Measurements from ENCODE around the gene ILF2. TPM values are rescaled to one million over a fixed set of nuclear protein-coding genes. Genes with fewer than 3 reads are reported as not detected.
"Not testable (repeated sequence)": the region's sequence is repeated elsewhere in the genome, so short reads cannot be mapped to it uniquely, and the experiment has no call there.

Gene ILF2
- 100 to 1,000 TPM in 2 of 3 donors, 10 to 100 TPM in 1; 97.6 to 134 (median 110) TPM for total RNA-seq
- total RNA-seq (2013): 131 TPM

- peaks cover 8 to 10% of the 10 kb centered on the region in 2 donors for H3K4me1 Mint-ChIP-seq
- ATAC-seq (peak; percentile 85 to 97 (median 91)), DNase-seq (peak; percentile 93 to 98)
- H3K4me3 Mint-ChIP-seq: no peak within 1 kb of the TSS
- no peaks in the 10 kb centered on the region for H3K27me3 ChIP-seq (ENCODE audit: control insufficient read depth, insufficient read depth, low read length)
- H3K4me1 ChIP-seq (ENCODE audit: control insufficient read depth, insufficient read depth, low read length): peaks cover 20% of the 10 kb centered on the region
- peaks cover 11% of the 10 kb centered on the region for H3K36me3 Mint-ChIP-seq
- TF ChIP-seq CTCF (IDR thresholded peaks at IDR 0.05): peak; percentile 23
- peak within 1 kb of the TSS; percentile 88 for H3K4me3 ChIP-seq (ENCODE audit: low read length)
- no peaks in the 10 kb centered on the region for H3K9me3 ChIP-seq (ENCODE audit: control insufficient read depth, insufficient read depth, low read length)
- peaks cover 36% of the 10 kb centered on the region for H3K36me3 ChIP-seq (ENCODE audit: control insufficient read depth, insufficient read depth, low read length)
- H3K27me3 Mint-ChIP-seq (ENCODE audit: low read depth in 2 of 2): no peaks in the 10 kb centered on the region
- H3K27ac Mint-ChIP-seq: no peak within 1 kb of the TSS
- H3K27ac ChIP-seq (ENCODE audit: low read length): peak within 1 kb of the TSS; percentile 92
- under 1% methylated on average over 34 of the region's 35 CpGs for WGBS (ENCODE audit: insufficient coverage)
- intact Hi-C loops (cut with micrococcal nuclease): loop anchor here (1.0 to 10.0 kb wide), 4 partner anchors 13 to 316 kb away; partner anchors contain the start of genes CHTOP, RAB13, SLC27A3 and SNAPIN
- no peaks in the 10 kb centered on the region for H3K9me3 Mint-ChIP-seq
These were observed at the start of gene ILF2 for GRCh38 chr1:153670859-153671627. ILF2 (minus strand) TSS chr1:153670993; CDS start chr1:153670922, 71 bp downstream.

GRCh38 chr1:153717330-153717729, 46.5 kb upstream of the ILF2 start:
- Mint-ChIP-seq H3K9me3 (no peaks in the 10 kb centered on the region), H3K36me3 (no peaks in the 10 kb centered on the region), H3K4me1 (no peaks in the 10 kb centered on the region), H3K27me3 (ENCODE audit: low read depth in 2 of 2) (peaks cover 0 to 7% of the 10 kb centered on the region in 2 donors), H3K27ac (no peak overlapping the region), H3K4me3 (no peak overlapping the region)
- DNase-seq: no peak
- no peak overlapping the region for H3K27ac ChIP-seq (ENCODE audit: low read length)
- no peaks in the 10 kb centered on the region for H3K36me3 ChIP-seq (ENCODE audit: control insufficient read depth, insufficient read depth, low read length)
- intact Hi-C loops (cut with micrococcal nuclease): no loop called here
- no peaks in the 10 kb centered on the region for H3K9me3 ChIP-seq (ENCODE audit: control insufficient read depth, insufficient read depth, low read length)
- no peak for ATAC-seq
- WGBS (ENCODE audit: insufficient coverage): 60% methylated on average over 3 of the region's 3 CpGs
- TF ChIP-seq CTCF (IDR thresholded peaks at IDR 0.05): no peak
- no peak overlapping the region for H3K4me3 ChIP-seq (ENCODE audit: low read length)
- H3K4me1 ChIP-seq (ENCODE audit: control insufficient read depth, insufficient read depth, low read length): no peaks in the 10 kb centered on the region
- no peaks in the 10 kb centered on the region for H3K27me3 ChIP-seq (ENCODE audit: control insufficient read depth, insufficient read depth, low read length)

GRCh38 chr1:153716211-153716610, 45.4 kb upstream of the ILF2 start:
- H3K4me3 Mint-ChIP-seq; H3K27me3 ChIP-seq (ENCODE audit: control insufficient read depth, insufficient read depth, low read length); intact Hi-C loops (cut with micrococcal nuclease); H3K27ac Mint-ChIP-seq; H3K27ac ChIP-seq (ENCODE audit: low read length); H3K4me3 ChIP-seq (ENCODE audit: low read length); H3K36me3 ChIP-seq (ENCODE audit: control insufficient read depth, insufficient read depth, low read length); H3K9me3 Mint-ChIP-seq; H3K27me3 Mint-ChIP-seq (ENCODE audit: low read depth in 2 of 2); H3K9me3 ChIP-seq (ENCODE audit: control insufficient read depth, insufficient read depth, low read length); DNase-seq; H3K4me1 ChIP-seq (ENCODE audit: control insufficient read depth, insufficient read depth, low read length); H3K36me3 Mint-ChIP-seq; H3K4me1 Mint-ChIP-seq; ATAC-seq: not testable (repeated sequence)
- WGBS (ENCODE audit: insufficient coverage): 100% methylated on average over 2 of the region's 5 CpGs

GRCh38 chr1:153711026-153711425, 40.2 kb upstream of the ILF2 start:
- WGBS (ENCODE audit: insufficient coverage): 74% methylated on average over 7 of the region's 7 CpGs
- no peaks in the 10 kb centered on the region for H3K36me3 ChIP-seq (ENCODE audit: control insufficient read depth, insufficient read depth, low read length)
- H3K27ac ChIP-seq (ENCODE audit: low read length): no peak overlapping the region
- no peaks in the 10 kb centered on the region for H3K9me3 ChIP-seq (ENCODE audit: control insufficient read depth, insufficient read depth, low read length)
- Mint-ChIP-seq H3K9me3 (no peaks in the 10 kb centered on the region), H3K4me3 (no peak overlapping the region), H3K27ac (no peak overlapping the region), H3K4me1 (no peaks in the 10 kb centered on the region), H3K27me3 (ENCODE audit: low read depth in 2 of 2) (peaks cover 0 to 7% of the 10 kb centered on the region in 2 donors), H3K36me3 (no peaks in the 10 kb centered on the region)
- no peak for ATAC-seq
- H3K4me3 ChIP-seq (ENCODE audit: low read length): no peak overlapping the region
- H3K4me1 ChIP-seq (ENCODE audit: control insufficient read depth, insufficient read depth, low read length): no peaks in the 10 kb centered on the region
- DNase-seq: no peak
- no peak for TF ChIP-seq CTCF (IDR thresholded peaks at IDR 0.05)
- no peaks in the 10 kb centered on the region for H3K27me3 ChIP-seq (ENCODE audit: control insufficient read depth, insufficient read depth, low read length)
- intact Hi-C loops (cut with micrococcal nuclease): no loop called here

Measured in natural killer cell (primary cell).